Colonic mucosa (tissue), 4 donors: ENCODE results near the gene PROB1. TPM values are rescaled to one million over a fixed set of nuclear protein-coding genes. Genes with fewer than 3 reads are reported as not detected.

ENCODE experiments used
- DNase-seq: peaks from one replicate; pipeline ENCODE4 v3.0.0-alpha.2; 2020
- H3K27ac ChIP-seq: fragments of 200-600 bp; one replicate; pipeline ENCODE4 v1.8.0; 2021
- H3K27me3 ChIP-seq: fragments of 200-600 bp; one replicate; pipeline ENCODE4 v1.8.0; 2021
- H3K36me3 ChIP-seq: fragments of 200-600 bp; one replicate; pipeline ENCODE4 v1.8.0; 2021
- H3K4me1 ChIP-seq: fragments of 200-600 bp; one replicate; pipeline ENCODE4 v1.8.0; 2021; ENCODE audit warnings: mild to moderate bottlenecking
- H3K4me3 ChIP-seq: fragments of 200-600 bp; one replicate; pipeline ENCODE4 v1.8.0; 2021
- H3K9ac ChIP-seq, 2 donors: one replicate each; pipeline ENCODE4 v1.7.0; 2013; ENCODE audit warnings: control low read depth in 2 of 2, low read depth in 2 of 2, low read length in 2 of 2
- H3K9me3 ChIP-seq: fragments of 200-600 bp; one replicate; pipeline ENCODE4 v1.8.0; 2021
- CTCF ChIP-seq: fragments of 200-600 bp; IDR thresholded peaks from one replicate; pipeline ENCODE4 v1.8.0; 2022; ENCODE audit warnings: antibody characterized with exemption, mild to moderate bottlenecking
- intact Hi-C: fragments of 100-400 bp; cut with DNase I; formaldehyde crosslinking; loops from one replicate; pipeline ENCODE4 v1.14.1; 2022
- total RNA-seq, 2 donors: library from RNA; stranded (reverse); fragmentation: NEBNext Ultra II Directional in 1 of 2; extraction: Animal tissue kit (Norgen Biotek cat#: 25700) in 1 of 2; gene quantifications; one replicate each; pipeline ENCODE4 v1.2.1, GENCODE V29; 2021
- donor health status: healthy.
- donor health status: DM: no; HTN: no; CAD: no.
- donor health status: DM: no; HTN: no; CAD: no.

The PROB1 gene
- total RNA-seq, 2 donors from 2014 or later, result 0.48 to 0.96 TPM

- Histone ChIP-seq H3K27ac (no peak overlapping the region), H3K27me3 (no peaks in the 10 kb centered on the region), H3K9me3 (no peaks in the 10 kb centered on the region), H3K36me3 (no peaks in the 10 kb centered on the region), H3K4me1 (peaks cover 7% of the 10 kb centered on the region), H3K4me3 (no peak overlapping the region), H3K9ac (no peak overlapping the region)
- intact Hi-C loops, result no loop called here
- no peak for TF ChIP-seq CTCF
- DNase-seq, result no peak
Measured at GRCh38 chr5:139377226-139377625, 17.7 kb downstream of the PROB1 start.

GRCh38 chr5:139376364-139376763 is 18.5 kb downstream of the PROB1 start:
- no peak for DNase-seq
- no peak overlapping the region for H3K4me3 ChIP-seq
- peaks cover 7% of the 10 kb centered on the region for H3K4me1 ChIP-seq
- no peak for TF ChIP-seq CTCF
- intact Hi-C loops, result no loop called here
- H3K9me3 ChIP-seq, result no peaks in the 10 kb centered on the region
- H3K9ac ChIP-seq, result no peak overlapping the region
- no peak overlapping the region for H3K27ac ChIP-seq
- no peaks in the 10 kb centered on the region for H3K27me3 ChIP-seq
- H3K36me3 ChIP-seq, result no peaks in the 10 kb centered on the region

- no peak for DNase-seq
- H3K36me3 ChIP-seq, result no peaks in the 10 kb centered on the region
Measured at GRCh38 chr5:139374909-139375308, 20.0 kb downstream of the PROB1 start.

GRCh38 chr5:139371482-139372435 is 23.1 kb downstream of the PROB1 start:
- TF ChIP-seq CTCF, result no peak
- Histone ChIP-seq H3K4me1 (peaks cover 7% of the 10 kb centered on the region), H3K9me3 (no peaks in the 10 kb centered on the region), H3K36me3 (peaks cover 6% of the 10 kb centered on the region), H3K9ac (no peak overlapping the region), H3K4me3 (no peak overlapping the region), H3K27ac (peak overlapping the region; percentile 45), H3K27me3 (no peaks in the 10 kb centered on the region)
- intact Hi-C loops, result no loop called here
- DNase-seq, result no peak

More at GRCh38 chr5:139374909-139375308, 20.0 kb downstream of the PROB1 start:
- peaks cover 7% of the 10 kb centered on the region for H3K4me1 ChIP-seq
- TF ChIP-seq CTCF, result no peak
- no peak overlapping the region for H3K9ac ChIP-seq
- H3K27me3 ChIP-seq, result no peaks in the 10 kb centered on the region
- no peaks in the 10 kb centered on the region for H3K9me3 ChIP-seq
- no peak overlapping the region for H3K27ac ChIP-seq
- H3K4me3 ChIP-seq, result no peak overlapping the region
- intact Hi-C loops, result no loop called here

- intact Hi-C loops, result no loop called here
- no peak overlapping the region for H3K9ac ChIP-seq
- H3K4me1 ChIP-seq, result peaks cover 7% of the 10 kb centered on the region
- no peak overlapping the region for H3K4me3 ChIP-seq
- H3K27me3 ChIP-seq, result no peaks in the 10 kb centered on the region
- no peaks in the 10 kb centered on the region for H3K9me3 ChIP-seq
- DNase-seq, result no peak
- H3K36me3 ChIP-seq, result peaks cover 18% of the 10 kb centered on the region
- no peak for TF ChIP-seq CTCF
- no peak overlapping the region for H3K27ac ChIP-seq
Measured at GRCh38 chr5:139369181-139369580, 25.7 kb downstream of the PROB1 start.
